Measurements from ENCODE around the gene HBEGF.

The HBEGF gene

DNA sequence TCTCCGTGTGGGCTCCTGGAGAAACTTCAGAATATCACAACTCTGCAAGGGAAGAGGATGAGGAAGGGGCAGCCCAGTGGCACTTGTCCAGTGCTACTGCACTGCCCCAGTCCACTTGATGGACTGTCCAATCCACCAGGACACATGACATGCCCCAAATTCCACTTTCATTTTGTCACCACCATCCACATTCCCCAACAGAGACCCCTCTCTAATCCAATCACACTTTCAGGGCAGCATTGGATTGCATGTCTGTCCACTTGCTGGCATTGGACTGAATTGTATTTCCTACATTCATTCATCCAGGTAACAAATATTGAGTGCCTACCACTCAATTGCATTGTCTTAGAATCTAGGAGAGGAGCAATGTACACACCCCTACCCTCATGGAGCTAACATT, 14.8 kb downstream of the HBEGF start:
- no peak for DNase-seq

GRCh38 chr5:140329739-140330481, 16.5 kb downstream of the HBEGF start:
- DNase-seq = no peak

- no peak for DNase-seq
These were observed 18.2 kb downstream of the HBEGF start for GRCh38 chr5:140328036-140328764.

DNA sequence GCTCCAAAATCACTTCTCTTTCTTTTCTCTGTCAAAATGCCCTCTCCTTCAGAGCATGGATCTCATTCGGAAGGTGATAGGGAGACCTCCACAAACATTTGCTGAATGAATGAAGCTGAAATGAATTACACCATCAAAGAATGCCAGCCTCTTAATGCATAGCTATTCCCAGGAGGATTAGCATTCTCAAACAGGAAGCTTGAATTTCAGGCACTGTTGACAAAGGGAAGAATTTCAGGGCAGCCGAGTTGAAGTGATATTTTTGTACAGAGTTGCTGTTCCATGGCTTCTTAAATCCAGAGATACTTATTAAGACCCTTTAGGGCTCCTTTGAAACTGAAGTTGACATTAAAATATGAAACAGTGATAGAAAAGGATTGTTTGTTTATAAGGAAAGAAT, 18.8 kb downstream of the HBEGF start:
- DNase-seq = no peak

GRCh38 chr5:140325486-140325885, 20.9 kb downstream of the HBEGF start:
- DNase-seq = no peak

DNA sequence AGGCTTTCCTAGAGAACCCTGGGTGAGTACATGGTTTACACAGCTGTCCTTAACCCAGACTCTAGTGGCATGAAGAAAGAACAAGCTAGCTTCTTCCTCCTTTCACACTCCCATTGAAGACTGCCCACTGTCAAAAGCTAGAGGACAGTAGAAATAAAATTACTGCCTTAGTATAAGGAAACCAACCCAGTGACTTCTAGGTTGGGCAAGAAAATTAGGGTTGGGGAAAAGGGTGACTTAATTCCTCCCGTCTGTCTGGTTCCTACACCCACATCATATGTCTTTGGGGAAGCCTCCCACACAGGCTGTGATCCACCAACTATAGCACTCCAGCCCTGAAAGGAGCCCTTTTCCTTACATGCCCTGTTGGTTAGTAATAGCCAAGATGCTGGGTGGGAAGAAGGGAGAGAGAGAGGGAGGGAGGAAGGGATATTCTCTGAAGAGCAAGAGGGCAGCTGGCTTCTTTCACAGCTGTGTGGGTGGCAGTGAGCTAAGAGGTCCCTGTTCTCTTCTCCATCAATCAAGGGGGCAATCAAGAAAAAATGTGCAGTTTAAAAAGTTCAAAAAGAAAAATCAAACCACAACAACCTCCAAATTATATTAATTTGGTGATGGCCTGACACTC, 21.7 kb downstream of the HBEGF start:
- no peak for DNase-seq

DNA sequence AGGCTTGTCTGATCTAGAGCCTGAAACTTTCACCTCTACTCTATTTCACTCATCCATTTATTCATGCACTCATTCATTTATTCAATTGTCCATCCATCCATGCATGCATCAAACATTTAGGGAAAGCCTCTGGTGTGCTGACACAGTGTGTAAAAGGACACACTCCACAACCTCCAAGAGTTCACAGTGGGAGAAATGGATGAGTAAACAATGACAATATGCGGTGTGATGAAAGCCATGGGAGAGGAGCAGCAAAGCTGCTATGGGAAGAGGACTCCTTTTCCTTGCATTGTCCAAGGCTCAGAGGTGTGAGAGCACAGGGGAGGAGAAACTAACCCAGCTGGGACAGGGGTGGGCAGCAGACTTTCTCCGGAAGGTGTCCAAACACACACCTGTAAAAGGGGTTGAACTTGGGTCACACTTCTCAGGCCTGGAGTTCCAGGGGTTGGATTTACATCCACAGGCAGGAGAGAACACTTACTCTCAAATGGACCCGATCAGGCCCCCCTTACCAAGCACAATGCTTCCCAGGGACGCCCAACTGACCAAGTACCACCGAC, 22.3 kb downstream of the HBEGF start:
- no peak for DNase-seq

DNA sequence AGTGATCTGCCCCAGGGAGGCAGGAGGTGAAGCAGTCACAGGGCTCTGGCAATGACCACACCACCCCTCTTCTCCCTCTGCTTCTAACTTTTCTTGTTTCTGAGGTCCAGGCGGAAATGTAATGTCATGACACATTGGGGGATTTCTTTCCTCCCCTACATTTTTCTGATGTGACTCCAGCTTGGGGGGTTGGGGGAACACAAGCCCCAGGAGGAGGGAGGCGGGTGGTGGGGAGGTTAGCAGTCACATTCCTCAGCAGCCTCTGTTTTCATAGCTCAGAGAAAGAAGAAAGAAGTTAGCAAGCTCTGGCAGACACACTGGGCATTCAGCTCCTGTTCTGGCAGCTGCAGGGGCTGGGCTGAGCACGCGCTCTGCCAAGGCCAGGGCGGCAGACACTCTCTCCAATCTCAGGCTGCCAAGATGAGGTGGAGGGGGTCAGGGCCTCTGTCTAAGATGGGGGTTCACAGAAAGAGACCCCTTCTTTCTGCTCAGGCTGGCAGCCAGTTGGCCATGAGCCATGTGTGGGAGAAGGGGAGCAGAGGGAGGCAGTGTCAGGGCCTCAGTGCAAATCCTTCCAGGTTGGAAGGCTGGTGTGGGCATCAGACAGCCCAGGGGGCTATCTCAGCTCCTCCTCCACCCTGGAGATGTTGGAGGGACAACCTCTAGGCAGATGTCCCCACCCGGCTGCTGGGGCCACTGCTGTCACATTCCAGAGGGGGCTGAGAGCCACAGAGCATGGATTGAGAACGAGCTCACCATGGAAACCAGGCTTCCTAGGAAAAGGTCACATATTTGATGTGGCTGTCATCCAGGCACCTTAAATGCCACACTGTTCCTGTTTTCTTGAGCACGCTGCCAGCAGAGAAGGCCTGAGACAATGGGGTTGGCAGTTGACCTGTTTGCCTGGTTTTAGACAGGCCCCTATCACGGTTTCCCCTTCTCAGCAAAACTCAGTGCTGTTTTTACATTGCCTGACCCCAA, 23.4 kb downstream of the HBEGF start:
- no peak for DNase-seq

DNA sequence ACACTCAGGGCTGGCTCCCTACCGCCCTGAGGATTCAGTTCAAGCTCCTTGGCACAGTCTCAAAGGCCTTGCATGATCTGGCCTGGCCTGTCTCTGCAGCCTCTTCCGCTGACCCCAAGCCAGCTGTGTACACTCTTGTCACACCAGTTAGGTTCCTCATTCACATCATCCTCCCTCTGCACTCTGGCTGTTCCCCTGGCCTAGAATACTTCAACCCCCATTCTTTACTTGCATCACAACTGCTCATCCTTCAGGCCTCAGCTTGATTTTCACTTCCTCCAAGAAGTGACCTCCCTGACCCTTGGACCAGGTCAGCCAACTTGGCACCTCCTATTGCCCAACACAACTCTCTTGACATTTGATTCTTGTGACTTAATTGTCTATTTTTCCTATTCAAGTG, 24.6 kb downstream of the HBEGF start:
- DNase-seq = no peak

DNA sequence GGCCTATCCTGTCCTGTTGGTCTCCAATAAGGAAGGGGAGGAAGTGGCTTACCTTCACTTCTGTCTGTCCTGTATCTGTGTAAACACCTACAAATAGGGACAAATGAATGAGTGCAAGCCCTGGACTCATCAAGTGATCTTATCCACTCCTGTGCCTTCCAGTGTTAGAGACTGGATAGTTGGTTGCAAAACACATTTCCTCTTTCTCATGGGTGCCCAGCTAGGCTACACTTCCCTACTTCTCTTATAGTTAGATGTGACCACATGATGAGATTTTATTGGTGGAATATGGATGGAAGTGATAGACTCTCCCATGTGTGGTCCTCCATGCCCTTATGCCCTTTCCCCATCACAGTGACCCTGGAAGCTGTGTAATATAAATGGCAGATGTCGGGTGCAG, 26.6 kb downstream of the HBEGF start:
- no peak for DNase-seq

- DNase-seq = no peak
These were observed 27.6 kb downstream of the HBEGF start for GRCh38 chr5:140318792-140319191.

GRCh38 chr5:140317859-140318258, 28.5 kb downstream of the HBEGF start:
- DNase-seq = no peak

DNA sequence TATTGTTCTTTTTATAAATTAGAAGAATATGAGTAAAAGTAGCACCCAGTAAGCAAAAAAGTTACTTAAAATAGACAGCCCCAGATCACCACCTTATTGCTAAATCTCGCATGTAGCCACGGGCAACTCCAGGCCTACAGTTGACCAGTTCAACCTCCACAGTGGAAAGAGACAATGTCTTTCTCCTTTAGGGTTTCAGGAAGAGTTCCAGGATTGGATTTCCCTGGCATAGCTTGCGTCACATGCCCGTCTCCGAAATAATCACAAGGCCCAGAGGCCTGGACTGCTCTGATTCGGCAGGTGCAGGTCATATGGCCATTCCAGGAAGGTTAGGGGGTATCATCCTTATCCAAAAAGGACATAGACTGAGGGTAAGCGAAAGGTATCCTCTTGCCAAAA, 33.6 kb downstream of the HBEGF start:
- no peak for DNase-seq

GRCh38 chr5:140312067-140312790, 34.2 kb downstream of the HBEGF start:
- DNase-seq = no peak

DNA sequence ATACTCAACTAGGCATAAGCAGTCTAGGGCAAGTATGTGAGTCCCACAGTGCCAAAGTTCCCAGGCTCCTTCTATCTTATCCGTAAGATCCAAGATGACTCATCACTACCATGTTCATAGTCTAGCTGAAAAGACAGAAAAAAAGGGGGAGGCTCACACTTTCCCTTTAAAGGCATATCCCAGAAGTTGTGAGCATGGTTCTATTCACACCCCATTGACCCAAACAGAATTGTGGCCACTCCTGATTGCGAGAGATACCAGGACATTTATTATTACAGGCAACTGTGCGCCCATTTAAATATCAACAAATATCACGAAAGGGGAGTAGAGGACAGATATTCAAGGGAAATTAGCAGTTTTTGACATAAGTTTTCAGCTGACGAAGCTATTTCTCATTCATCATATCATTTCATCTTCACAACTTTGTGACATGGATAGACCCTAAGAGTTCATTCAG, 35.4 kb downstream of the HBEGF start:
- DNase-seq = no peak

- DNase-seq = no peak
These were observed 36.0 kb downstream of the HBEGF start for GRCh38 chr5:140310434-140310833.

DNA sequence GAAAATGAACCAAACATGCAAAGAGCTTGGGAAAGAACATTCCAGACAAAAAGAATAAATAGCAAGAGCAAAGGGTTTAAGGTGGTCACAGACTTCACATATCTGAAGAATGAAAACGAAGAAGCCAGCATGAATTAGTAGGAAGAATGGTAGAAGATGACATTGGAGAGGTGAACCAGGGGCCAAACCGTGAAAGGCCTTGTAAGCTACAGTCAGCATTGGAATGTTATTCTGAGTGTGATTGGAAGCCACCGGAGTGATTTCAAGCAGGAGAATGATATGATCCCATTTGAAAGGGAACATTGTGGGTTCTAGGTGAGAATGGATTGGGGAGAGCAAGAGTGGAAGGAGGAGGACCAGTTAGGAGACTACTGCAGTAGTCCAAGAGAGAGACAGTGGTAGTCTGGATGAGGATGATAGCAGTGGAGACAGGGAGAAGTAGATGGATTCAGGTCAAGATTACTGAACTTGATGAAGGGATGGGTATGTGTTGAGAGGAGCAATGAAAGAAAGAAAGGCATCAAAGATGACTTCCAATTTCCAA, 36.6 kb downstream of the HBEGF start:
- no peak for DNase-seq

GRCh38 chr5:140305471-140305870, 40.9 kb downstream of the HBEGF start:
- no peak for DNase-seq

GRCh38 chr5:140303966-140304365, 42.4 kb downstream of the HBEGF start:
- no peak for DNase-seq

DNA sequence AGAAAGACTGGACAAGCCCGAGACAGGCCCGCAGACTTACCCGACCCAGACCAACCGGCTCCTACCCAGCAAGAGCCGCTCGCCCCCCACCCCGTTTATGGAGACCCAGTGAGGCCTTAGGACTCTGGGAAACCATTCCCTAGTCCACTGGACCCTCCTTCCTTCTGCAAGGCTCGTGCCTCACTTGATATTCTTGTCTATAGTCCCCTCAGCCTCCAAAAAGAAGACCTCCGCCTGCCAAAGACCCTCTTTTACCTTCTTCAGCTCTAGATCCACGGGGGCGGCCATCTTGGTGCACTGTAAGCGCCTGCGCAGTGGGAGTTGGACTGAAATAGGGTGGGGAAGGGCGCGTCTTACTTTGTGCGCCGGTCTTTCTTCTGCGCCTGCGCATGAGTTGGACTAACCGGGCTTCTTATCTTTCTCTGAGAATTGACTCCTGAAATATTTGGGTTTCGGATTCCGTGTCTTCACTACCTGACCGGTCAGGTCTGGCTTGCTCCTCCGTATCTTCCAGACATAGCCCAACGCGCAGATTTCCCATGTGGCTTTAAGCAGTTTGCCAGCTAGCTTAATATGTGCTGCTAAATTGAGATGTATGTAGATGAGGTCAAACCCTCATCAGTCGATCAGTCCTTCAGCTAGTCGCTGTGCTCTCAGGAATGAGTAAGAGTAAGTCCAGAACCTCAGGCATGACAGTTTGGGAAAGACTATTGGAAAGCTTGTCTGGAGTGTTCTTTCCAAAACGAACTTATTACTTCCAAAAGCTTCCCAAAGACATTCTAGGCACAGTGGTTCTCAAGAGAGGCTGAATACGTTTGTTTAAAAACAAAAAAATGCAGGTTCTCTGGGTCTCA, 43.4 kb downstream of the HBEGF start, which contains the start of gene PFDN1:
TSS of gene PFDN1 (minus strand) at position 316 of the 854 bp plus-strand sequence. CDS start at position 288, 28 bp downstream.
- DNase-seq = peak; percentile 2 to 88
